WERI-Rb-1 (cell line): Measurements from ENCODE around the gene PARP15.

ENCODE experiments used
- DNase-seq: peaks from one replicate; pipeline ENCODE4 v3.0.0-alpha.2; 2020
- H3K27ac ChIP-seq: fragments of 250-450 bp; sonication (Bioruptor Pico); 2 replicates; pipeline ENCODE4 v1.5.1; 2020; ENCODE audit warnings: mild to moderate bottlenecking, moderate library complexity
- H3K27me3 ChIP-seq: fragments of 250-450 bp; sonication (Bioruptor Pico); 2 replicates; pipeline ENCODE4 v1.5.1; 2021; ENCODE audit warnings: mild to moderate bottlenecking, low read depth, moderate library complexity; ENCODE audit not compliant: insufficient read depth, severe bottlenecking
- H3K36me3 ChIP-seq: fragments of 250-450 bp; sonication (Bioruptor Pico); 2 replicates; pipeline ENCODE4 v1.5.1; 2020; ENCODE audit warnings: mild to moderate bottlenecking, moderate library complexity
- H3K4me3 ChIP-seq: 2 replicates; pipeline ENCODE4 v1.5.1; 2011; ENCODE audit warnings: low read depth, mild to moderate bottlenecking, control low read depth, low read length
- H3K9me3 ChIP-seq: fragments of 250-450 bp; sonication (Bioruptor Pico); 2 replicates; pipeline ENCODE4 v1.5.1; 2021; ENCODE audit warnings: mild to moderate bottlenecking, moderate library complexity; ENCODE audit not compliant: severe bottlenecking
- TF ChIP-seq, protein P1 (sequence below): IDR thresholded peaks from 2 replicates; pipeline ENCODE4 v1.5.1; 2011; ENCODE audit warnings: low read depth, mild to moderate bottlenecking, control low read depth, inconsistent platforms, low read length

The PARP15 gene

DNA sequence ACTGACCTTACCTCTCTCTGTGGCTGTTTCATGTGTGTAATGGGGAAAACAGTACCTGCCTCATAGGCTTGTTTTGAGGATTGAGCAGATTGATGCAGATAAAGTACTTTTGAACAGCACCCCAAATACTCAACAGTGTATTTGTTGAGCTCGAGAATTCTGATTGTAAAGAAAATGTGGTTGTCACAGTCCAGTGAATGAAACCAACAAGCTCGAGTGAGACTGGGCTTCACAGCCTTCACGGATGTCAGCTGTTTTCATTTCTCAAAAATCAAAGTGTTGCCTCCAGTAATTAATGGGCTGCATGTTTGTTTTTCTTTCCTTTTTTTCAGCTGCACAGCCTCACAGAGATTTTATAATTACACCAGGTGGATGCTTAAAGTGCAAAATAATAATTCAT, 43.7 kb downstream of the PARP15 start:
- TF ChIP-seq, protein P1, sequence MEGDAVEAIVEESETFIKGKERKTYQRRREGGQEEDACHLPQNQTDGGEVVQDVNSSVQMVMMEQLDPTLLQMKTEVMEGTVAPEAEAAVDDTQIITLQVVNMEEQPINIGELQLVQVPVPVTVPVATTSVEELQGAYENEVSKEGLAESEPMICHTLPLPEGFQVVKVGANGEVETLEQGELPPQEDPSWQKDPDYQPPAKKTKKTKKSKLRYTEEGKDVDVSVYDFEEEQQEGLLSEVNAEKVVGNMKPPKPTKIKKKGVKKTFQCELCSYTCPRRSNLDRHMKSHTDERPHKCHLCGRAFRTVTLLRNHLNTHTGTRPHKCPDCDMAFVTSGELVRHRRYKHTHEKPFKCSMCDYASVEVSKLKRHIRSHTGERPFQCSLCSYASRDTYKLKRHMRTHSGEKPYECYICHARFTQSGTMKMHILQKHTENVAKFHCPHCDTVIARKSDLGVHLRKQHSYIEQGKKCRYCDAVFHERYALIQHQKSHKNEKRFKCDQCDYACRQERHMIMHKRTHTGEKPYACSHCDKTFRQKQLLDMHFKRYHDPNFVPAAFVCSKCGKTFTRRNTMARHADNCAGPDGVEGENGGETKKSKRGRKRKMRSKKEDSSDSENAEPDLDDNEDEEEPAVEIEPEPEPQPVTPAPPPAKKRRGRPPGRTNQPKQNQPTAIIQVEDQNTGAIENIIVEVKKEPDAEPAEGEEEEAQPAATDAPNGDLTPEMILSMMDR = no peak
- Histone ChIP-seq H3K4me3 (no peak overlapping the region), H3K27ac (no peak overlapping the region), H3K9me3 (no peaks in the 10 kb centered on the region), H3K36me3 (no peaks in the 10 kb centered on the region), H3K27me3 (no peaks in the 10 kb centered on the region)
- no peak for DNase-seq

DNA sequence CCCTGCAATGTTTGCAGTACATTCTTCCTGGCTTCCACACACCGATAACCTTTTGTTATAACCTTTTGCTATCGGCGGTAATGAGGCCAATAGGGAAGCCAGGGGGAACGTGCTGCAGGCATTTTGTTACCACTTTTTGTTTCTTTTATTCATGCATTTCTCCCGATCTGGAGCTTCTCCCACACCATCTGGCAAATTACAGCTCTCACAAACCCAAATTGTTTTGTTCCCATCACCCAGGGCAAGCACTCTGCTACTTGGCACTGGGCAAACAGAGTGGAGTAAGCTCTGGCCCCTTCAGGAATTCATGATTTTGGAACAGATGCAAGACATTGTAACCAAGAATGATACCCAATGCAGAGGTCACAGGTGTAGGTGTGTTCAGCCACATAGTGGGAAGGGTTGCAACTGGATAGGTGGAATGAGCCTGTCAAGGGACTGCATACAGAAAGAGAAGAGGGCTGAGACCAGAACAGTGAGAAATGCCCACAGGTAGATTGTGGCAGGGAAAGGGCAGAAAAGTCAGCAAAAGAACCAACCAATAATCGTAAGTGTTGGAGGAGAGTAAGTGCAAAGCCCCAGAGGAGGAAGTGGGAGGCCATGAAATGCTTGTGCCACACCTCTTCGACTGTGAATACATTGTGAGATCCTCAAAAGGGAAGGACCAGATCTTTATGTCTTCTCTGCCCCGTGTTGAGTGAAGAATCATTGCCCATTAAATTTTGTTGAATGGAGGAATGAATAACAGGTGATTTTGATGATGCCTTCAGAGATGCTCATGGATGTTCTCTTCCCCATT, 45.8 kb downstream of the PARP15 start:
- Histone ChIP-seq H3K36me3 (no peaks in the 10 kb centered on the region), H3K27me3 (no peaks in the 10 kb centered on the region)

DNA sequence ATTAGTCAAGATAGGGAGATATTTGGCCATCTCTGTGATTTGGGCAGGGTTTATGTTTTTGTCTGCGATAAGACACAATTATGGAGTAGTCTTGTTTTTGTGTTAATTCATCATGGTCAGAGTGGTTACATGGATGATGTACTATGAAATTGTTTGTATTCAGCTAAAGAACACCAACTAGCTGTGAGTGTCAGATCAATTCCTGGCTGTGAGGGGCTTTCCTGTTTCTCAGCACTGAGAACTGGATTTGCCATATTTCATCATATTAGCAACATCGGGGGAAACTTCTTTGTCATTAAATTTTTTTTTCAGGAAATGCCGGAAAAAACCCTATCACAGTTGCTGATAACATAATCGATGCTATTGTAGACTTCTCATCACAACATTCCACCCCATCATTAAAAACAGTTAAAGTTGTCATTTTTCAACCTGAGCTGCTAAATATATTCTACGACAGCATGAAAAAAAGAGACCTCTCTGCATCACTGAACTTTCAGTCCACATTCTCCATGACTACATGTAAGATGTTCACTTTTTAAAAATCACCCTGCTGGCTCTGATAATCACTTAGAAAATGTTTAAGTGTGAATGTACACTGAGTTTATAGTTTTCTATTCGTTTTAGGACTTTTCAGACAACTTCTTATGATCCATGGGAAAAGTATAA, 49.2 kb downstream of the PARP15 start:
- Histone ChIP-seq H3K36me3 (no peaks in the 10 kb centered on the region), H3K4me3 (no peak overlapping the region), H3K9me3 (peaks cover 2% of the 10 kb centered on the region), H3K27ac (no peak overlapping the region), H3K27me3 (no peaks in the 10 kb centered on the region)
- DNase-seq = no peak
- TF ChIP-seq, protein P1 = no peak

More for the DNA sequence above, 45.8 kb downstream of the PARP15 start:
- Histone ChIP-seq H3K27ac (no peak overlapping the region), H3K9me3 (no peaks in the 10 kb centered on the region), H3K4me3 (no peak overlapping the region)
- TF ChIP-seq, protein P1 = no peak
- DNase-seq = no peak

DNA sequence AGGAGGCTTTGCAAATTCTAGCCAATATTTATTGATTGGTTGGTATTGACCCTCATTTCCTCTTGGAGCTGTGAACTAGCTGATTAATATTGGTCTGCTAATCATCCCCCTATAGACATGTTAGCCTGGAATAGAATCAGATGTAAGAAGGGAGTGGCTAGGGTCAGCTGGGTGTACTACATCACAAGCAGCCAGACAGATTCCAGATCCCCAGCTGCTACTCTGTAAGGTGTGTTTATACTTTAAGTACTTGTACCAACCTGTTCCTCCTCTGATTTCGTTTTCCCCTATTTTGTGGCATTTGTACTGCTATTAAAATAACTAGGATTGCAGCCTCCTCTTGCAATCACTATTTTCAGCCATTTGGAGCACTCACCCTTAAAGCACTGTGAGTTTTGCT, 49.9 kb downstream of the PARP15 start:
- H3K27ac ChIP-seq = no peak overlapping the region
- no peaks in the 10 kb centered on the region for H3K36me3 ChIP-seq
- peaks cover 2% of the 10 kb centered on the region for H3K9me3 ChIP-seq
- no peak overlapping the region for H3K4me3 ChIP-seq
- no peak for DNase-seq
- H3K27me3 ChIP-seq = no peaks in the 10 kb centered on the region
- TF ChIP-seq, protein P1 = no peak

DNA sequence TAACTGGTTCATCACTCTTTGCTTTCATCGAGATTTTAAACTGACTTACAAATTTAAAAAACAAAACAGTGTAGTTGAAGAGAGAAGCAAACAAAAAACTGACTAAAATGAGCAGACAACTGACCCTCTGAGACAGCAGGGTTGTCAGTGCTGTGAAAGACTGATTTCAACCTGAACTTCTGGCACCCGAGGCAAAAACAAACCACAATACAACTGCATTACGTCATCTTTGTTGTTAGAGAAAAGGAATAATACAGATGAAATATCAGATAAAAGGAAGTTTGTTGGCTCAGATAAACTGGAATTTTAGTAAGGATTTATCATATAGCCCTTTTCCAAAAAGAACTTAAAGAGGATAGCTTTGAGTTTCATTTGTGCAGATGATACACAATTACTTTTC, 51.1 kb downstream of the PARP15 start:
- H3K27me3 ChIP-seq = no peaks in the 10 kb centered on the region
- TF ChIP-seq, protein P1 = no peak
- H3K4me3 ChIP-seq = no peak overlapping the region
- H3K36me3 ChIP-seq = no peaks in the 10 kb centered on the region
- peaks cover 2% of the 10 kb centered on the region for H3K9me3 ChIP-seq
- H3K27ac ChIP-seq = no peak overlapping the region
- DNase-seq = no peak
